Measurements from ENCODE around the gene PREX1.

- TF ChIP-seq, protein P1, sequence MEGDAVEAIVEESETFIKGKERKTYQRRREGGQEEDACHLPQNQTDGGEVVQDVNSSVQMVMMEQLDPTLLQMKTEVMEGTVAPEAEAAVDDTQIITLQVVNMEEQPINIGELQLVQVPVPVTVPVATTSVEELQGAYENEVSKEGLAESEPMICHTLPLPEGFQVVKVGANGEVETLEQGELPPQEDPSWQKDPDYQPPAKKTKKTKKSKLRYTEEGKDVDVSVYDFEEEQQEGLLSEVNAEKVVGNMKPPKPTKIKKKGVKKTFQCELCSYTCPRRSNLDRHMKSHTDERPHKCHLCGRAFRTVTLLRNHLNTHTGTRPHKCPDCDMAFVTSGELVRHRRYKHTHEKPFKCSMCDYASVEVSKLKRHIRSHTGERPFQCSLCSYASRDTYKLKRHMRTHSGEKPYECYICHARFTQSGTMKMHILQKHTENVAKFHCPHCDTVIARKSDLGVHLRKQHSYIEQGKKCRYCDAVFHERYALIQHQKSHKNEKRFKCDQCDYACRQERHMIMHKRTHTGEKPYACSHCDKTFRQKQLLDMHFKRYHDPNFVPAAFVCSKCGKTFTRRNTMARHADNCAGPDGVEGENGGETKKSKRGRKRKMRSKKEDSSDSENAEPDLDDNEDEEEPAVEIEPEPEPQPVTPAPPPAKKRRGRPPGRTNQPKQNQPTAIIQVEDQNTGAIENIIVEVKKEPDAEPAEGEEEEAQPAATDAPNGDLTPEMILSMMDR (IDR thresholded peaks at IDR 0.05 in 8 of 11, conservative IDR thresholded peaks at IDR 0.05 in 3 of 11) = no peak
- TF ChIP-seq POLR2A (IDR thresholded peaks at IDR 0.05) = no peak
- no peak for TF ChIP-seq POLR2AphosphoS5 (IDR thresholded peaks at IDR 0.05)
Measured at GRCh38 chr20:48623906-48624265, 203.9 kb downstream of the PREX1 start.

Data from spleen (tissue), 7 donors.